GM12878 (cell line): ENCODE measurements around the gene NLE1.

Source experiments
- CEBPB ChIP-seq, 2 experiments: fragments of 150-350 bp in 1 of 2; IDR thresholded peaks; 2 replicates each; pipeline ENCODE4 v1.6.1; 2012 to 2014; ENCODE audit warnings: low read depth in 2 of 2, low read length in 2 of 2, borderline replicate concordance in 1 of 2, inconsistent platforms in 1 of 2
- CHD4 ChIP-seq: fragments of 200-600 bp; sonication (generic); IDR thresholded peaks from 2 replicates; pipeline ENCODE4 v1.6.1; 2016; ENCODE audit warnings: mild to moderate bottlenecking
- CREB1 ChIP-seq: IDR thresholded peaks from 2 replicates; pipeline ENCODE4 v1.6.1; 2012; ENCODE audit warnings: low read depth, mild to moderate bottlenecking, inconsistent platforms
- CTCF ChIP-seq, 3 experiments: IDR thresholded peaks in 2 of 3; conservative IDR thresholded peaks in 1 of 3; 2 replicates each; pipeline ENCODE4 v1.5.1; 2011; ENCODE audit warnings: low read depth in 3 of 3, low read length in 3 of 3, mild to moderate bottlenecking in 3 of 3, control low read depth in 2 of 3, moderate library complexity in 2 of 3, inconsistent platforms in 1 of 3, mixed read lengths in 1 of 3; ENCODE audit not compliant: control insufficient read depth in 2 of 3, insufficient read depth in 1 of 3; ENCODE audit errors: extremely low read depth in 1 of 3
- IRF3 ChIP-seq: fragments of 450-650 bp; IDR thresholded peaks from 2 replicates; pipeline ENCODE4 v1.6.1; 2014; ENCODE audit warnings: mild to moderate bottlenecking

GRCh38 chr17:35104844-35105450, 37.2 kb downstream of the NLE1 start:
- TF ChIP-seq CEBPB (IDR thresholded peaks at IDR 0.05; ENCODE audit: borderline replicate concordance in 1 of 2, low read depth in 2 of 2, low read length in 2 of 2) (no peak), CHD4 (no peak), CTCF (IDR thresholded peaks at IDR 0.05 in 2 of 3, conservative IDR thresholded peaks at IDR 0.05 in 1 of 3; ENCODE audit: control insufficient read depth in 2 of 3, extremely low read depth in 1 of 3, insufficient read depth in 1 of 3, low read depth in 3 of 3, low read length in 3 of 3) (no peak), CREB1 (no peak), IRF3 (no peak)
